HCEC 1CT (cell line): ENCODE measurements around the gene FBXL20.

ENCODE experiments used
- DNase-seq: peaks from one replicate; pipeline ENCODE4 v3.0.0-alpha.2; 2017

Gene FBXL20

GRCh38 chr17:39244600-39245570, 156.5 kb downstream of the FBXL20 start:
- peak; percentile 64 for DNase-seq

DNA sequence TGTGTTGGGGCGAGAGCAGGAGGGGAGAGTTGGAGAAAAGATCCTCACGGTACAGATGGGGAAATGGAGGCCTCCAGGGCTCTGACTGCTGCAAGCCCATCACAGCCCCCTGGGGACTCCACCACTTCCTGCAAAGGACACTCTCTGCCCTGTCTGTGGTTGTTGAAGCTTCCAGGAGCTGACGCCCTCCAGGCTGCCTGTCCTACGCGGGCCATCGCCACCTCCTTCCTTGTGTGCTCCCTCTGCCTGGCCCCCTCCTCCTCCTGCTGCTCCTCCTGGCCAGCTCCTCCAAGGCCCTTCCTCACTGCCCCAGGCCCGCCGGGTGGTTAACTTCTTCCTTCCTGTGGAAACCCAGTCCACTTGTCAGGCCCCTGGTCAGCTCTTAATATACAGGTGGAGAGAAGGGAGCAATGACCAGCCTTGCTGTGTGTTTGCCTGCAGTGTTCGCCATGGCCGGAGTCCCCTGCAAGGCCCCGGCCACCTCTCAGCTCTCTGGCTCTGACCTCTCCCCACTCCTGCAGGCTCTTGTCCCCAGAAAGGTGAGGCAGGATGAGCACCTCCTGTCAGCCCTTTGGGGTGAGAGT, 157.3 kb downstream of the FBXL20 start:
- no peak for DNase-seq

DNA sequence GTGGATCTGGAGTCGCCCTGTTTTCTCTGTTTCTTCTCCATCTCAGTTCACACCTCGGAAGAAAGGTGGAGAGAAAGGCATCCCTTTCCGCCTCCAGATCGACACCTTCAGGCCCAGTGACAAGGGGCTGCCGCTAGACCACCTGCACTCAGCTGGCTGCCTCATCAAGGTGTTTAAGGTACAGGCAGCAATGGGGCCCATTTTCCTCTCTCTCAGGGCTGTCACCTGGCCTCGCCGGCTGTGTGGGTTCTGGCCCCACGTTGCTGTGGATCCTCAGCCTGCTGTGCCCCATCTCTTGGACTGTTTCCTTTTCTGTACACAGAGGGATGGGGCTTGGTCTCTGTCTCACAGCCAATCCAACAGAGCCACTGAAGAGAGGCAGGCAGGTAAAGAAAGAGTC, 158.3 kb downstream of the FBXL20 start:
- no peak for DNase-seq

DNA sequence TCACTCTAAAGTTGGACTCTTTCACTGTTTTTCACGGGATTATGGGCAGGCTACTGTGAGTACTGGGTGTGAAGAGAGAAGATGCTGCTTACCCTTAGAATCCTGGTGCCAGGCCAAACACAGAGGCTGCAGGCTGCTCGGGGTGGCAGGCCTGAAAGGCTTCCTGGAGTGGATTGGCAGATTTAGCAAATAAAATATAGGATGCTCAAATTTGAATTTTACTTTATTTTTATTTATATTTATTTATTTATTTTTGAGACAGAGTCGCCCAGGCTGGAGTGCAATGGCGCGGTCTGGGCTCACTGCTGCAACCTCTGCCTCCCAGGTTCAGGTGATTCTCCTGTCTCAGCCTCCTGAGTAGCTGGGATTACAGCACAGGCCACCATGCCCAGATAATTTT, 160.8 kb downstream of the FBXL20 start:
- no peak for DNase-seq

DNA sequence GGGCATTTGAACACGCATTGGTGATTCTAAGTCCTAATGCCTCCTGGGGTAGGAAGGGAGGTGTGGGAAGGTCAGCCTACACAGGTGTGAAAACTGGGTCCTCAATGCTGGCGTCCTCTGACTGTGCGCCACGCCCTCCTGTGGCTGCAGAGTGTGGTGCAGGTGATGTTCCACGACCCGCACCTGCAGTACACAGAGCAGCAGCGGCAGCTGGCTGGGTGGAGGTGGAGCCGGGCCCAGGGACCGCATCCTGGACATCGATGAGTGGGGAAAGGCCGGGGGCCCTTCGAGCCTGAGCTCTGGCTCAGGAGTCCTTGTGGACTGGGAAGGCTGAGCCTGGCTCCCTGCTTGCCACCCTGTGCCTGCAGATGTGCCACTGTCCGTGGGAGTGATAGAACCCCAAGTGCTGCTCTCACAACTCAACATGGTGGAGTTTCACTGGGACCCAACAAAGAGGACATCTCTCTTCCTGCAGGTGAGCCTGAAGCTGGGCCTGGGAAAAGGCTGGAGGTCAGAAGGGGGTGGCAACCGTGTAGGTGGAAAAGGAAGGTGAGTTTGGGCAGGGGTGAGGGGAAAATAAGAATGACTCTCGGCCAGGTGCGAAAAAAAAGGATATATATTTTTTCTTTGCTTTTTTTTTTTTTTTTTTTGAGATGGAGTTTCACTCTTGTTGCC, 161.6 kb downstream of the FBXL20 start:
- DNase-seq, result no peak

- DNase-seq, result no peak
These were observed 163.0 kb downstream of the FBXL20 start for GRCh38 chr17:39238311-39238972.

DNA sequence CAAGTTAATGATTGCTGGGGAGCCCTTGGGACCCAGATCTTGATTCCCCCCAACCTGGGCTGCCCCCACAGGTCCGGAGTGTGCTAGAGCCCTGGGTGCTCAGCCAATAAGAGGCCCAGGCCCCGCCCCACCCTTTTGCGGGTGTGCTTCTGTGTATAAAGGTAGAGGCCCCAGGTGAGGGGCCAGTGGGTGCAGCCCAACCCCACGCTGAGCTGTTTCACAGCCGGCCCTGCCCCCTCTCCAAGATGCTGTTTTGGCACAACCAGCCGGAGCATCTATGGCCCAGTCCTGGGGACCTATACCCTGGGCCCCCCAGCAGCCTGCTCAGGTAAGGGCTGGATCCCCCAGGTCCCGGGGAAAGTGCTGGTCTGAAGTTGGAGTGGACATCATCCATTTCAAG, 163.8 kb downstream of the FBXL20 start:
- no peak for DNase-seq

- DNase-seq, result no peak
These were observed 164.4 kb downstream of the FBXL20 start for GRCh38 chr17:39236981-39237441.

DNA sequence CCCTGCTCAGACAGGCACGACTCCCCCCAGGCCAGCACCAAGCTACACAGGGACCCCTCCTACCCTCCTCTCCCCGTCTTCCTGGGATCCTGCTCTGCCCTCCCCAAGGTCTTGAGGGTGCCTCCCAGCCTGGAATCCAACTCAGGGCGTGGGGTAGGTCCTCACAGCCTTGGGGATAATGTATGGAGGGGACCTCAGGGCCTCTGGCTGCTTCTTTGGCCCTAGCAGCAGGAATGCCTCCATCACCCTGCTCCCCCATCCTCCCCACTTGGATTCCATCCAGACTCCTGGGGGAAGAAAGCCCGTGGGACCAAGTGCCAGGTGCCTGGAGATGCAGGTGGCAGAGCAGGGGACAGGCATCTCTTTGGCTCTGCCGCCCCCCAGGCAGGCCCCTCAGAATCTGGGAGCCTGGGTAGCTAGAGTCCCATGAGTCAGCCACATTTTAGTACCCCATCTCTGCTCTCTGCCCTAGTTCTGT, 164.9 kb downstream of the FBXL20 start:
- no peak for DNase-seq

GRCh38 chr17:39235555-39236449, 165.6 kb downstream of the FBXL20 start:
- DNase-seq, result peak; percentile 66

DNA sequence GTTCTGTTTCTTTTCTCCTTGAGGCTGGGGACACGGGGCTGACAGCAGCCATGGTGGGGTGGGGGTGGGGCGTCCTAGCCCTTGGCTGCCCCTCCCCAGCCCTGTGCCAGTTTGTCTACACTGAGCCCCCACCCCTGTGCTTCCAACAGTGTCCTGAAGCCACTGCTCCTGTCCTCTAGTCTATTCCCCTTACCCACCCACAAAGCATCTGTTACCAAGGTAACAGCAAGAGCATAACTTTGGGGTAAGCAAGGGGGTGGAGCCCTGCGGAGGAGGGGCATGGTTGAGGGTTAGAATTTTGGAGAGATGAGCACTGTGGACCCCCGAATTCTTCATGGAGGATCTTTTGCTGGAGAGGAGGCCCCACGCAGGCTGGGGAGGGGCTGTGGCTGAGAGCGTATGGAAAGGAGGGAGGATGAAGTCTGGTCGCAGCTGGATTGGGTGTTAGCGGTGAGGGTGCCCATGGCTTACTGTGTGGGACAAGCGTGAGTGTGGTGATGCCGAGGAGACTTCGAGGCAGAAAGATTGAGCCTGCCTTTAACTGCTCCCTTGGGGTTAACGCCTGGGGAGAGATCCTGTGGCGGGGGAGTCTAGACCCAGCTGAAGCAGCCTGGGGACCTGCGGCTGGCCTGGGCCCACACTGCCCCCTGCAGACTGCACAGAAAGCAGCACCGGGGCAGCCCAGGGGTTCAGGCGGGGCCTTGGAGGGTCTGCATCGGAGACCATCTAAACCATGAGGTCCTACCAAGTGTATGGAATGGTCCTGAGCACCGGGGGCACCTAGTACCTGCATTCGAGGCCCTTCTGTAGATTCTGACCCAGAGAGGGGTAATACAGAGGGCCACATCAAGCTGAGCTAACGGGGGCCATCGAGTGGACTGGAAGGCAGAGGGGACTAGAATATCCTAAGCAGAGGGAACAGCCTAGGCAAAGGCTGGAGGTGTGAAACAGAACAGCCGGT, 169.6 kb downstream of the FBXL20 start:
- no peak for DNase-seq

- no peak for DNase-seq
These were observed 170.3 kb downstream of the FBXL20 start for GRCh38 chr17:39231091-39231561.

- no peak for DNase-seq
These were observed 171.1 kb downstream of the FBXL20 start for GRCh38 chr17:39230361-39230760.

DNA sequence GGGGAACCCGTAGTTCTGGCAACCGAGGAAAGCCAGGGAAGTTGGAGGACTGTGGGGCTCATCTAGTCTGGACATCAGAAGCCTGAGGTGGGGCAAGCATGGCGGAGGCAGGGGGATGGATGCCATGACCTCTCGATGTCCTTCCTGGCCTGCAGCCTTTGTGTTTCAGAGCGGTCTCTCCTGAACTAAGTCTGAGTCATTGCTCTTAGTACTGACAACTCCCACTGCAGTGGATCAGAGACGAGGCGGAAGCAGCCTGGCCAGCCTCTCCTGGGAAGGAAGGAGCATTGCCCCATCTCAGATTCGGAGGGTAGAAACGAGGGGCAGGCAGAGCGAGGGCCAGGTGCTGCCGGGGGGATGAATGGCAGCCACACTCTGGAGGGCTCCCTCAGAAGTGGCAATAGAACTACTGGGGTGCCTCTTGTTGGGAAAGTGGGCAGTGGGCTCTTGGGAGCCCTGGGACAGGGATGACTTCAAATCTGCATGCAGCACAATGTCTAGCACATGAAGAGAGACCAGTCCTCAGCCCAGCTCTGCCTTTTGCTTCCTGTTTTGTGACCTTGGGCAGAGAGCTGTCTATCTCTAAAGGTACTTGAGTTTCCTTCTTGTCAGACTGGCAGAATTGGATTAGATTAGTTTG, 172.0 kb downstream of the FBXL20 start:
- DNase-seq, result peak; percentile 70

DNA sequence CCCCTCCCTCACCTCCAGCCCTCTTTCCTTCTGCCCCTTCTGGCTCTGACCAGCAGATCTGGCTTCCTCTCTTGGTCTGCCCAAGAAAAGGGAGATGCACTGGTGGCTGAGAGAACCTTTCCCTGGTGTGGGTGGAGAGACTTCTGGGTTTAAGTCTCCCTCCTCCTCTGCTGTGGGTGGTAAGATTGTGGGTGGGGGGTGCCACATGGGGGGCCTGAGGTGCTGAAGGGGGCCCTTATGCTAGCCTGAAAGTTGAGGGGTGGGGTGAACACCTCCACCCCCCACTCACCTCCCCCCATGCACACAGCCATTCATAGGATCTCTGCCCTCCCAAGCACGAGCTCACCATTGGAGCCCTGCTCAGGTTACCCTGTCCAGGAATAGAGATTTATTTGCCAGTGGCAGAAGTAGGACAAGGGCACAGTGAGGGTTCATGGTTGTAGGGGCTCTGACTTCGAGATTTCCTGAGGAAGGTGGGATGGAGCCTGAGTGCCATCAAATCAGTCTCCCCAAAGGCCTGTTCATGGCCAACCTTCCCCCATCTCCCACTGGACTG, 174.0 kb downstream of the FBXL20 start:
- DNase-seq, result no peak

DNA sequence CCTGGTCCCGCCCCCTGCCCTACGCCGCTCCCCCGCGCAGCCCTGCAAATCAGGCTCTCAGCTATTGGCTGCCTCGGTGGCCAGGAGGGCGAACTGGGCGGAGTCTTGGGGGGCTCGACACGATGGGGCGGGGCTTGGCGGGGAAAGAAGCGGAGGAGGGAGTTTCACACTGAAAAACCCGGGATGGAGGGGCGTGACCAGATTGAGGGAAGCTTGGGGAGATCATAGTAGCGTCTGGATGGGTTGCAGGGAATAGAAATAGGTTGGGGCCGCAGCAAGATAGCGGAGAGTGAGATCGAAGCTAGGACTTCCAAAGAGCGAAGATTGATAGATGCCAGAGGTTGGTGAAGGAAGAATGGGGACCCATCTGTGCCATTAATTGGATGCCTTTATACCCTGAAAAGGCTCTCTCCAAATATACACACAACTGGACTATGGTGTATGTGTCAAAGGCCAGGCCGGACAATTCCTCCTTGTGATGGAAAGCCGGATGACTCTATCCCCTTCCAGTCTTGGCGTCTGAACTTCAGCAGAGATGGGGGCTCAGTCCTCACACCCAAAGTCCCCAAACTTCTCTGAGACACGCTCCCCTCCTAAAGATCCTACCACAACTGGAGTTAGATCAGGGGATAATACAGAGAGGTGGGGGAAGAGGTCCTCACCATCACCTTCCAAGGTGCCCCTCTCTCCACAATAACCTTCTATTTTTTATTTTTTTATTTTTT, 175.3 kb downstream of the FBXL20 start:
- DNase-seq, result no peak

GRCh38 chr17:39225308-39225958, 176.0 kb downstream of the FBXL20 start, which contains the start of gene STAC2:
TSS of gene STAC2 (minus strand) at chr17:39225945. CDS start at chr17:39225502, 443 bp downstream.
- DNase-seq, result no peak

DNA sequence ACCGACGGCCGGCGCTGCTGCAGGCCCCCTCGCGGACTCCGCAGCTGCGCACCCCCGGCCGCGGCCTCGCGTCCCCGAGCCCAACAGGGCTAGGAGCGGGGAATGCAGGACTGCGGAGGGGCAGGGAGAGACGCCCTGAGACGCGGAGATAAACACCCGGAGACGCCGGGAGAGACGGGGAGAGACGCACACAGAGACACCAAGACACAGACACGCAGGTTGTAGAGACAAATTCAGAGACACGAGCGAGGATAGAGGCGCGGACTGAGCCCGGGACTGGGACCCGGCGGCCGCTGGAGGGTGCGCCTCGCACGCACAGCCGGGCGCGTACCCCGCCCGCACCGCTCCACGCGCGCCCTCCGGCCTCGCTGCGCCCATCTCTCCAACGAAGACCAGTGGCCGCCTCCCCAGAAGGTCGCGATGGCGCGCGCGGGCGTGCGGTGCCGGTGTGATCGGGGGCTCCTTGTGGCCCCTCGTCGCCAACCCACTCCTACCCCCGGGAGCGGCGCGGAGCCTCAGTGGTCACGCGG, 176.6 kb downstream of the FBXL20 start:
- no peak for DNase-seq
